K562 (cell line): ENCODE measurements around the gene TMEM50B. TPM values are rescaled to one million over a fixed set of nuclear protein-coding genes. Genes with fewer than 3 reads are reported as not detected.

ENCODE experiments used
- ATAC-seq: fragments of 200-7000 bp; cut with Tn5 transposase; 3 replicates; pipeline ENCODE4 v1.9.1; 2020; ENCODE audit warnings: moderate library complexity
- BruUV-seq: library from RNA; stranded (reverse); fragments of 400-500 nt; replicated peaks from 2 replicates; lab custom pipeline; 2021; lab: Mats Ljungman, UMichigan
- CTCF ChIA-PET: fragments of 300-600 bp; formaldehyde crosslinking; extraction: SDS; loops from one replicate; lab custom pipeline; 2021; ENCODE audit warnings: low intra/inter-chr PET ratio; lab: Yijun Ruan, JAX
- POLR2A ChIA-PET: fragments of 300-600, 350-650 bp; sonication (Branson Sonifier 250); formaldehyde crosslinking; extraction: SDS; loops from one replicate; lab custom pipeline; 2021; ENCODE audit warnings: antibody characterized with exemption, inconsistent platforms; lab: Yijun Ruan, JAX
- DNase-seq, 4 experiments: peaks; one replicate each; pipeline versions ENCODE4 v3.0.0 to v3.0.0-alpha.2; 2011 to 2018; ENCODE audit warnings: low spot score in 3 of 4, mixed read lengths in 3 of 4; ENCODE audit errors: extremely low read depth in 1 of 4
- FAIRE-seq: peaks from 2 replicates; lab custom pipeline; 2011; peaks lifted over from hg19 to GRCh38; lab: Jason Lieb, UNC
- H2AFZ ChIP-seq: 2 replicates; pipeline ENCODE4 v1.6.0; 2011; ENCODE audit warnings: low read depth, low read length, control low read depth, inconsistent platforms
- H3K27ac ChIP-seq: fragments of 200-600 bp; 3 replicates; pipeline ENCODE4 v1.8.0; 2011; ENCODE audit warnings: low read depth, mild to moderate bottlenecking, control low read depth, inconsistent platforms, low read length, moderate library complexity, mixed read lengths; ENCODE audit errors: extremely low read depth
- H3K27me3 ChIP-seq, 2 experiments: fragments of 300-600 bp in 1 of 2; 2 replicates in 1 of 2; 3 replicates in 1 of 2; pipeline versions ENCODE4 v1.6.0 to v1.8.0; 2011; ENCODE audit warnings: inconsistent platforms in 2 of 2, low read length in 2 of 2, mild to moderate bottlenecking in 1 of 2, mixed read lengths in 1 of 2, moderate library complexity in 1 of 2; ENCODE audit not compliant: control insufficient read depth in 2 of 2, insufficient read depth in 2 of 2
- H3K36me3 ChIP-seq: fragments of 300-600 bp; 3 replicates; pipeline ENCODE4 v1.8.0; 2011; ENCODE audit warnings: mild to moderate bottlenecking, low read length, inconsistent platforms; ENCODE audit not compliant: control insufficient read depth, insufficient read depth
- H3K4me1 ChIP-seq, 2 experiments: fragments of 200-600 bp in 1 of 2; replicated peaks in 1 of 2; 2 replicates in 1 of 2; 3 replicates in 1 of 2; pipeline versions ENCODE4 v1.5.1 to v1.8.0; 2011; ENCODE audit warnings: inconsistent platforms in 2 of 2, low read length in 2 of 2, mild to moderate bottlenecking in 1 of 2, mixed read lengths in 1 of 2, moderate library complexity in 1 of 2; ENCODE audit not compliant: control insufficient read depth in 2 of 2, insufficient read depth in 2 of 2
- H3K4me2 ChIP-seq: 2 replicates; pipeline ENCODE4 v1.6.1; 2011; ENCODE audit warnings: low read length, control low read depth, inconsistent platforms, mixed read lengths; ENCODE audit not compliant: insufficient read depth
- H3K4me3 ChIP-seq: fragments of 200-600 bp; sonication (generic), shearing (Covaris generic); 2 replicates; pipeline ENCODE4 v1.5.1; 2016; ENCODE audit warnings: control low read depth, inconsistent platforms
- H3K79me2 ChIP-seq: fragments of 200-600 bp; 3 replicates; pipeline ENCODE4 v1.8.0; 2011; ENCODE audit warnings: low read length, inconsistent platforms; ENCODE audit not compliant: control insufficient read depth, insufficient read depth
- H3K9ac ChIP-seq, 2 experiments: 2 replicates each; pipeline versions ENCODE4 v1.6.0 to v1.6.1; 2011; ENCODE audit warnings: low read depth in 2 of 2, low read length in 2 of 2, control low read depth in 1 of 2, inconsistent platforms in 1 of 2, mild to moderate bottlenecking in 1 of 2, mixed read lengths in 1 of 2; ENCODE audit not compliant: insufficient read depth in 1 of 2
- H3K9me1 ChIP-seq: one replicate; pipeline ENCODE4 v1.6.0; 2011; ENCODE audit warnings: inconsistent platforms, mild to moderate bottlenecking, low read length, moderate library complexity; ENCODE audit not compliant: control insufficient read depth, insufficient read depth
- H3K9me3 ChIP-seq: replicated peaks from 2 replicates; pipeline ENCODE4 v1.5.1; 2011; ENCODE audit warnings: low read depth, low read length, inconsistent platforms; ENCODE audit not compliant: control insufficient read depth, insufficient read depth
- H4K20me1 ChIP-seq: replicated peaks from 2 replicates; pipeline ENCODE4 v1.6.1; 2011; ENCODE audit warnings: low read length, inconsistent platforms, mixed read lengths; ENCODE audit not compliant: control insufficient read depth, insufficient read depth
- NKRF ChIP-seq: fragments of 450-650 bp; IDR thresholded peaks from 2 replicates; pipeline ENCODE4 v1.6.1; 2016; ENCODE audit warnings: borderline replicate concordance
- TCF7 ChIP-seq: sonication (generic); IDR thresholded peaks from 2 replicates; pipeline ENCODE4 v1.6.1; 2016; ENCODE audit warnings: antibody characterized with exemption, borderline replicate concordance
- ZBTB49 ChIP-seq: sonication (generic); formaldehyde crosslinking; IDR thresholded peaks from 2 replicates; pipeline ENCODE4 v1.8.0; 2022; ENCODE audit warnings: missing genetic modification reagents, mild to moderate bottlenecking, borderline replicate concordance
- WGBS: fragments of 100-300 bp; shearing (Covaris generic); methylation state at CpG from one replicate; pipeline ENCODE4 v1.1.6; 2016; ENCODE audit warnings: low coverage, mixed read lengths; ENCODE audit not compliant: insufficient coverage; ENCODE audit errors: missing lambda C conversion rate; 5-methylcytosine and 5-hydroxymethylcytosine counted together
- in situ Hi-C: fragments of 300-500 bp; cut with MboI; formaldehyde crosslinking; loops from 4 replicates; pipeline ENCODE4 v1.15.0; 2018; ENCODE audit warnings: inconsistent platforms, mixed read lengths
- intact Hi-C: fragments of 100-400 bp; cut with micrococcal nuclease; formaldehyde crosslinking; loops from 2 replicates; pipeline ENCODE4 v1.14.2; 2022
- polyA plus RNA-seq, 8 experiments: library from polyadenylated mRNA; depleted of rRNA in 4 of 8; stranded (reverse) in 5 of 8; unstranded in 3 of 8; fragments of >200 nt; fragmentation: Nextera tagmentation in 2 of 8; fragmentation: Illumina TruSeq in 1 of 8; extraction: Ambion mirVana in 2 of 8; extraction: Trizol in 1 of 8; gene quantifications; 2 replicates each; pipeline versions ENCODE4 v1.2.1 to v1.2.3, GENCODE V29; 2011 to 2014; ENCODE audit warnings: inconsistent platforms in 1 of 8, missing spikeins in 1 of 8
- total RNA-seq, 7 experiments: library from RNA; depleted of rRNA in 6 of 7; stranded (reverse); fragments of >200 nt in 6 of 7; fragmentation: Illumina TruSeq in 2 of 7; extraction: Trizol in 2 of 7; gene quantifications; 2 replicates each; pipeline versions ENCODE4 v1.2.1 to v1.2.3, GENCODE V29; 2011 to 2021; ENCODE audit warnings: low replicate concordance in 1 of 7

Gene TMEM50B
- total and polyA plus RNA-seq, 9 of the 15 experiments (the other 6 are each of a cell fraction or from before 2014, with no cell fraction given) = 20.5 to 64.6 (median 28.9) TPM

GRCh38 chr21:33424214-33424613 is 55.6 kb downstream of the TMEM50B start:
- no peaks in the 10 kb centered on the region for H3K79me2 ChIP-seq
- ATAC-seq (no peak), FAIRE-seq (no peak), DNase-seq (no peak)
- H4K20me1 ChIP-seq = no peaks in the 10 kb centered on the region
- TF ChIP-seq NKRF (no peak), ZBTB49 (CRISPR knock-in tag) (no peak), TCF7 (no peak)
- H3K9me3 ChIP-seq = no peaks in the 10 kb centered on the region
- no peak overlapping the region for H3K27ac ChIP-seq
- ChIA-PET CTCF (no interaction called here), POLR2A (interaction anchor here (0.6 kb wide), 2 partner anchors 8 to 284 kb away, joined by 3 read pairs; no protein-coding TSS in a partner anchor)
- BruUV-seq = no TSS peak
- no peaks in the 10 kb centered on the region for H3K27me3 ChIP-seq
- in situ Hi-C loops (no loop called here), intact Hi-C loops (no loop called here)
- H3K36me3 ChIP-seq = peaks cover 60% of the 10 kb centered on the region
- no peaks in the 10 kb centered on the region for H3K4me1 ChIP-seq
- 90% methylated on average over 9 of the region's 9 CpGs for WGBS
- H3K9me1 ChIP-seq = no peaks in the 10 kb centered on the region
- H3K9ac ChIP-seq = no peak overlapping the region
- H3K4me2 ChIP-seq = no peak overlapping the region
- no peak overlapping the region for H2AFZ ChIP-seq
- no peak overlapping the region for H3K4me3 ChIP-seq
